ENCODE measurements around the gene PGP.

DNA sequence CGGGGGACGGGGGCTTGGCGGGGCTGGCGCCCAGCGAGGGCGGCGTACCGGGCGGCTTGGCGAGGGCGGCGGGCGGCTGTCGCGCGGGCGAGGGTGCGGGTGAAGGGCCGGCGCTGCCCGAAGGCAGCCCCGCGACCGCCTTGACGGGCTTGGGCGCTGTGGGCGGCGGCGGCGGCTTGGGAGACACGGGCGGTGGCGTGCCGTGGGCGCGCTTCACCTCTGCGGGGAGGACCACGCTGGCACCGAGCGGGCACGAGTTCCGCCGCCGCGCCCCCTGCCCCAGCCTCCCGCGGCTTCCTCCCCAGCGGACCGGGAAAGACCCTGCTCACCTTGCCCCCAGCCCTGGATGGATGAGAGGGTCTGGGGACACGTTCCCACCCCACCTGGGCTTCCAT is 35.5 kb downstream of the PGP start:
- TF ChIP-seq SRF (IDR thresholded peaks at IDR 0.05; ENCODE audit: low read depth) (no peak), POLR2A (IDR thresholded peaks at IDR 0.05; ENCODE audit: borderline replicate concordance, extremely low read depth, insufficient read depth, insufficient read length) (no peak), EZH2phosphoT487 (IDR thresholded peaks at IDR 0.05; ENCODE audit: borderline replicate concordance) (no peak), RAD21 (IDR thresholded peaks at IDR 0.05; ENCODE audit: low read depth) (no peak), ZNF274 (IDR thresholded peaks at IDR 0.05; ENCODE audit: low read depth, low read length) (no peak), POLR2AphosphoS5 (IDR thresholded peaks at IDR 0.05; ENCODE audit: low read depth, low read length) (no peak), CEBPB (IDR thresholded peaks at IDR 0.05; ENCODE audit: low read depth) (no peak), SIN3A (IDR thresholded peaks at IDR 0.05; ENCODE audit: low read depth) (no peak), EGR1 (IDR thresholded peaks at IDR 0.05; ENCODE audit: low read depth) (no peak), ATF3 (IDR thresholded peaks at IDR 0.05) (no peak), EZH2 (IDR thresholded peaks at IDR 0.05) (no peak)
- TF ChIP-seq, protein P1, sequence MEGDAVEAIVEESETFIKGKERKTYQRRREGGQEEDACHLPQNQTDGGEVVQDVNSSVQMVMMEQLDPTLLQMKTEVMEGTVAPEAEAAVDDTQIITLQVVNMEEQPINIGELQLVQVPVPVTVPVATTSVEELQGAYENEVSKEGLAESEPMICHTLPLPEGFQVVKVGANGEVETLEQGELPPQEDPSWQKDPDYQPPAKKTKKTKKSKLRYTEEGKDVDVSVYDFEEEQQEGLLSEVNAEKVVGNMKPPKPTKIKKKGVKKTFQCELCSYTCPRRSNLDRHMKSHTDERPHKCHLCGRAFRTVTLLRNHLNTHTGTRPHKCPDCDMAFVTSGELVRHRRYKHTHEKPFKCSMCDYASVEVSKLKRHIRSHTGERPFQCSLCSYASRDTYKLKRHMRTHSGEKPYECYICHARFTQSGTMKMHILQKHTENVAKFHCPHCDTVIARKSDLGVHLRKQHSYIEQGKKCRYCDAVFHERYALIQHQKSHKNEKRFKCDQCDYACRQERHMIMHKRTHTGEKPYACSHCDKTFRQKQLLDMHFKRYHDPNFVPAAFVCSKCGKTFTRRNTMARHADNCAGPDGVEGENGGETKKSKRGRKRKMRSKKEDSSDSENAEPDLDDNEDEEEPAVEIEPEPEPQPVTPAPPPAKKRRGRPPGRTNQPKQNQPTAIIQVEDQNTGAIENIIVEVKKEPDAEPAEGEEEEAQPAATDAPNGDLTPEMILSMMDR (IDR thresholded peaks at IDR 0.05 in 2 of 3, conservative IDR thresholded peaks at IDR 0.05 in 1 of 3; ENCODE audit: borderline replicate concordance in 1 of 3, insufficient read depth in 1 of 3, low read depth in 2 of 3, low read length in 2 of 3) = no peak
- TF ChIP-seq, protein P2, sequence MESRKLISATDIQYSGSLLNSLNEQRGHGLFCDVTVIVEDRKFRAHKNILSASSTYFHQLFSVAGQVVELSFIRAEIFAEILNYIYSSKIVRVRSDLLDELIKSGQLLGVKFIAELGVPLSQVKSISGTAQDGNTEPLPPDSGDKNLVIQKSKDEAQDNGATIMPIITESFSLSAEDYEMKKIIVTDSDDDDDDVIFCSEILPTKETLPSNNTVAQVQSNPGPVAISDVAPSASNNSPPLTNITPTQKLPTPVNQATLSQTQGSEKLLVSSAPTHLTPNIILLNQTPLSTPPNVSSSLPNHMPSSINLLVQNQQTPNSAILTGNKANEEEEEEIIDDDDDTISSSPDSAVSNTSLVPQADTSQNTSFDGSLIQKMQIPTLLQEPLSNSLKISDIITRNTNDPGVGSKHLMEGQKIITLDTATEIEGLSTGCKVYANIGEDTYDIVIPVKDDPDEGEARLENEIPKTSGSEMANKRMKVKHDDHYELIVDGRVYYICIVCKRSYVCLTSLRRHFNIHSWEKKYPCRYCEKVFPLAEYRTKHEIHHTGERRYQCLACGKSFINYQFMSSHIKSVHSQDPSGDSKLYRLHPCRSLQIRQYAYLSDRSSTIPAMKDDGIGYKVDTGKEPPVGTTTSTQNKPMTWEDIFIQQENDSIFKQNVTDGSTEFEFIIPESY (IDR thresholded peaks at IDR 0.05; ENCODE audit: extremely low read depth, insufficient replicate concordance, low read length) = no peak
